HG03159 (cell line): ENCODE results near the gene ADCY9.
"Not testable (repeated sequence)": the region's sequence is repeated elsewhere in the genome, so short reads cannot be mapped to it uniquely, and the experiment has no call there.

ENCODE experiments used
- ATAC-seq: cut with Tn5 transposase; IDR thresholded peaks from one replicate; pipeline ENCODE4 v1.9.1; 2021; ENCODE audit warnings: mild to moderate bottlenecking, moderate library complexity; ENCODE audit not compliant: unreplicated experiment

ADCY9 gene

GRCh38 chr16:4116325-4117249 is at the start of gene ADCY9:
TSS of gene ADCY9 (minus strand) at chr16:4116442. CDS start at chr16:4115442, 1,000 bp downstream.
- peak; percentile 60 for ATAC-seq

- ATAC-seq = no peak
Measured at GRCh38 chr16:4160658-4161430, 44.6 kb upstream of the ADCY9 start.

- ATAC-seq = no peak
Measured at GRCh38 chr16:4159726-4160125, 43.5 kb upstream of the ADCY9 start.

GRCh38 chr16:4158143-4159093 is 42.2 kb upstream of the ADCY9 start:
- ATAC-seq = no peak

GRCh38 chr16:4157376-4157825 is 41.2 kb upstream of the ADCY9 start:
- no peak for ATAC-seq

GRCh38 chr16:4156503-4156902 is 40.3 kb upstream of the ADCY9 start:
- not testable (repeated sequence) for ATAC-seq

GRCh38 chr16:4153364-4153763 is 37.1 kb upstream of the ADCY9 start:
- ATAC-seq = not testable (repeated sequence)

- ATAC-seq = no peak
Measured at GRCh38 chr16:4152267-4152666, 36.0 kb upstream of the ADCY9 start.

GRCh38 chr16:4147236-4147635 is 31.0 kb upstream of the ADCY9 start:
- ATAC-seq = no peak

- ATAC-seq = no peak
Measured at GRCh38 chr16:4142268-4142667, 26.0 kb upstream of the ADCY9 start.

- no peak for ATAC-seq
Measured at GRCh38 chr16:4141604-4142003, 25.4 kb upstream of the ADCY9 start.

GRCh38 chr16:4140652-4141051 is 24.4 kb upstream of the ADCY9 start:
- ATAC-seq = no peak

- no peak for ATAC-seq
Measured at GRCh38 chr16:4139968-4140367, 23.7 kb upstream of the ADCY9 start.

GRCh38 chr16:4138713-4139112 is 22.5 kb upstream of the ADCY9 start:
- no peak for ATAC-seq

GRCh38 chr16:4137438-4137837 is 21.2 kb upstream of the ADCY9 start:
- ATAC-seq = no peak

- ATAC-seq = no peak
Measured at GRCh38 chr16:4136229-4136813, 20.1 kb upstream of the ADCY9 start.

GRCh38 chr16:4135537-4135936 is 19.3 kb upstream of the ADCY9 start:
- no peak for ATAC-seq

- no peak for ATAC-seq
Measured at GRCh38 chr16:4133897-4134372, 17.7 kb upstream of the ADCY9 start.

- no peak for ATAC-seq
Measured at GRCh38 chr16:4131621-4132020, 15.4 kb upstream of the ADCY9 start.
